OCI-LY3 (cell line): ENCODE data around the gene IL11.

Experiments used
- EZH2phosphoT487 ChIP-seq: fragments of 200-600 bp; shearing (Covaris generic); IDR thresholded peaks from 2 replicates; pipeline ENCODE4 v1.6.1; 2018; ENCODE audit warnings: antibody characterized with exemption, mixed run types, low read depth
- TF ChIP-seq, protein P1 (sequence below): fragments of 200-600, 300-600 bp; sonication (generic); IDR thresholded peaks from 2 replicates; pipeline ENCODE4 v1.5.1; 2014; ENCODE audit warnings: antibody characterized with exemption, low read length, low read depth

DNA sequence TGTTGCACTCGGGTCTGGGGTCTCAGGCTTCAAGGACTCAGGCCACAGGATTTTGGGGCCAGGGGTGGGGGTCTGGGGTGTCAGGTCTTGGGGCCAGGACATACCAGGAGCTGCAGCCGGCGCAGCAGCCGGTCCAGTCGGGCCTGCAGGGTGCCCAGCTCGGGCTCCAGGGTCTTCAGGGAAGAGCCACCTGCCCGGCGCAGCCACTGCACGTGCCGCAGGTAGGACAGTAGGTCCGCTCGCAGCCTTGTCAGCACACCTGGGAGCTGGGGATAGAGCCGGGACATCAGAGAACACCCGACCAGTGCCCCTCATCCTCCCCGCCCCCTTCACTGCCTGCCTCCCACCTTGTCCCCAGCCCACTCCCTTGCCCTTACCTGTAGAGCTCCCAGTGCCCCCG lies 2.2 kb downstream of the IL11 start:
- TF ChIP-seq, protein P1, sequence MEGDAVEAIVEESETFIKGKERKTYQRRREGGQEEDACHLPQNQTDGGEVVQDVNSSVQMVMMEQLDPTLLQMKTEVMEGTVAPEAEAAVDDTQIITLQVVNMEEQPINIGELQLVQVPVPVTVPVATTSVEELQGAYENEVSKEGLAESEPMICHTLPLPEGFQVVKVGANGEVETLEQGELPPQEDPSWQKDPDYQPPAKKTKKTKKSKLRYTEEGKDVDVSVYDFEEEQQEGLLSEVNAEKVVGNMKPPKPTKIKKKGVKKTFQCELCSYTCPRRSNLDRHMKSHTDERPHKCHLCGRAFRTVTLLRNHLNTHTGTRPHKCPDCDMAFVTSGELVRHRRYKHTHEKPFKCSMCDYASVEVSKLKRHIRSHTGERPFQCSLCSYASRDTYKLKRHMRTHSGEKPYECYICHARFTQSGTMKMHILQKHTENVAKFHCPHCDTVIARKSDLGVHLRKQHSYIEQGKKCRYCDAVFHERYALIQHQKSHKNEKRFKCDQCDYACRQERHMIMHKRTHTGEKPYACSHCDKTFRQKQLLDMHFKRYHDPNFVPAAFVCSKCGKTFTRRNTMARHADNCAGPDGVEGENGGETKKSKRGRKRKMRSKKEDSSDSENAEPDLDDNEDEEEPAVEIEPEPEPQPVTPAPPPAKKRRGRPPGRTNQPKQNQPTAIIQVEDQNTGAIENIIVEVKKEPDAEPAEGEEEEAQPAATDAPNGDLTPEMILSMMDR, result no peak
- TF ChIP-seq EZH2phosphoT487, result no peak
